SK-N-MC (cell line): ENCODE measurements around the gene IGSF23.

Experiments
- EZH2 ChIP-seq: fragments of 200-600 bp; sonication (generic); IDR thresholded peaks from one replicate; pipeline ENCODE4 v1.6.1; 2017; ENCODE audit warnings: antibody characterized with exemption
- POLR2AphosphoS5 ChIP-seq: IDR thresholded peaks from 2 replicates; pipeline ENCODE4 v1.6.1; 2012; ENCODE audit warnings: mild to moderate bottlenecking, low read depth, low read length, borderline replicate concordance

DNA sequence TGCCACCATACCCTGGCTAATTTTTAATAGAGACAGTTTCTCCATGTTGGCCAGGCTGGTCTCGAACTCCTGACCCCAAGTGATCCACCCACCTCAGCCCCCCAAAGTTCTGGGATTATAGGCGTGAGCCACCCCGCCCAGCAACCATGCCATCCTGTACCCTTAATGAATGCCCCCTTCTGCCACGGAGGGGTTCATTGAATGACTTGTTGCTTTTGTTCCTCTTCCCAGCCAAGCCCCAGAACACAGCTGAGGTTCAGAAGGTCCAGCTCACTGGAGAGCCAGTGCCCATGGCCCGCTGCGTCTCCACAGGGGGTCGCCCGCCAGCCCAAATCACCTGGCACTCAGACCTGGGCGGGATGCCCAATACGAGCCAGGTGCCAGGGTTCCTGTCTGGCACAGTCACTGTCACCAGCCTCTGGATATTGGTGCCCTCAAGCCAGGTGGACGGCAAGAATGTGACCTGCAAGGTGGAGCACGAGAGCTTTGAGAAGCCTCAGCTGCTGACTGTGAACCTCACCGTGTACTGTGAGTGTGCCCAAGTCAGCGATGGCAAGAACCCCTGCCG, 36.3 kb downstream of the IGSF23 start:
- no peak for TF ChIP-seq POLR2AphosphoS5
- no peak for TF ChIP-seq EZH2
